B cell (primary cell): Measurements from ENCODE around the gene KCNQ5.

Experiments
- EZH2 ChIP-seq: IDR thresholded peaks from 2 replicates; pipeline ENCODE4 v1.6.1; 2012; ENCODE audit warnings: borderline replicate concordance, low read depth, mild to moderate bottlenecking, moderate library complexity, low read length; ENCODE audit not compliant: insufficient read depth, poor library complexity, severe bottlenecking
- TF ChIP-seq, protein P1 (sequence below): fragments of 200-600 bp; IDR thresholded peaks from one replicate; pipeline ENCODE4 v1.8.0; 2022; ENCODE audit warnings: antibody characterized with exemption, mild to moderate bottlenecking

GRCh38 chr6:73116330-73116729 lies 494.5 kb downstream of the KCNQ5 start:
- TF ChIP-seq, protein P1, sequence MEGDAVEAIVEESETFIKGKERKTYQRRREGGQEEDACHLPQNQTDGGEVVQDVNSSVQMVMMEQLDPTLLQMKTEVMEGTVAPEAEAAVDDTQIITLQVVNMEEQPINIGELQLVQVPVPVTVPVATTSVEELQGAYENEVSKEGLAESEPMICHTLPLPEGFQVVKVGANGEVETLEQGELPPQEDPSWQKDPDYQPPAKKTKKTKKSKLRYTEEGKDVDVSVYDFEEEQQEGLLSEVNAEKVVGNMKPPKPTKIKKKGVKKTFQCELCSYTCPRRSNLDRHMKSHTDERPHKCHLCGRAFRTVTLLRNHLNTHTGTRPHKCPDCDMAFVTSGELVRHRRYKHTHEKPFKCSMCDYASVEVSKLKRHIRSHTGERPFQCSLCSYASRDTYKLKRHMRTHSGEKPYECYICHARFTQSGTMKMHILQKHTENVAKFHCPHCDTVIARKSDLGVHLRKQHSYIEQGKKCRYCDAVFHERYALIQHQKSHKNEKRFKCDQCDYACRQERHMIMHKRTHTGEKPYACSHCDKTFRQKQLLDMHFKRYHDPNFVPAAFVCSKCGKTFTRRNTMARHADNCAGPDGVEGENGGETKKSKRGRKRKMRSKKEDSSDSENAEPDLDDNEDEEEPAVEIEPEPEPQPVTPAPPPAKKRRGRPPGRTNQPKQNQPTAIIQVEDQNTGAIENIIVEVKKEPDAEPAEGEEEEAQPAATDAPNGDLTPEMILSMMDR, result no peak
- TF ChIP-seq EZH2, result no peak
